PC-9 (cell line): Measurements from ENCODE around the gene PEA15. TPM values are rescaled to one million over a fixed set of nuclear protein-coding genes. Genes with fewer than 3 reads are reported as not detected.

Source experiments
- BruUV-seq: library from RNA; stranded (reverse); fragments of 400-500 nt; replicated peaks from 2 replicates; lab custom pipeline; 2021; lab: Mats Ljungman, UMichigan
- CTCF ChIA-PET: fragments of 300-600 bp; sonication (Branson Sonifier 250); formaldehyde crosslinking; loops from one replicate; lab custom pipeline; 2022; ENCODE audit warnings: antibody characterized with exemption; lab: Charles Lee
- POLR2A ChIA-PET: fragments of 300-600 bp; sonication (Branson Sonifier 250); formaldehyde crosslinking; loops from one replicate; lab custom pipeline; 2022; ENCODE audit warnings: antibody characterized with exemption; ENCODE audit not compliant: unreplicated experiment; lab: Charles Lee
- DNase-seq, 2 experiments: peaks; one replicate each; pipeline versions ENCODE4 v3.0.0 to v3.0.0-alpha.2; 2015 to 2022; ENCODE audit warnings: mixed read lengths in 1 of 2
- H2AFZ ChIP-seq: fragments of 200-600 bp; sonication (generic); 2 replicates; pipeline ENCODE4 v1.8.1; 2017; ENCODE audit warnings: antibody characterized with exemption
- H3F3A ChIP-seq: fragments of 200-600 bp; sonication (generic); 2 replicates; pipeline ENCODE4 v1.8.1; 2017; ENCODE audit warnings: antibody characterized with exemption, mild to moderate bottlenecking, low read depth; ENCODE audit not compliant: insufficient read depth
- H3K27ac ChIP-seq: fragments of 200-600 bp; sonication (generic); 2 replicates; pipeline ENCODE4 v1.6.1; 2016; ENCODE audit warnings: mixed run types
- H3K27me3 ChIP-seq: fragments of 200-600 bp; sonication (generic); 2 replicates; pipeline ENCODE4 v1.6.1; 2016; ENCODE audit warnings: low read depth, mixed run types; ENCODE audit not compliant: insufficient read depth
- H3K36me3 ChIP-seq: fragments of 200-600 bp; sonication (generic); 2 replicates; pipeline ENCODE4 v1.6.1; 2016; ENCODE audit warnings: low read depth, mixed run types
- H3K4me1 ChIP-seq: fragments of 200-600 bp; sonication (generic); replicated peaks from 2 replicates; pipeline ENCODE4 v1.6.1; 2016; ENCODE audit warnings: mixed run types; ENCODE audit not compliant: insufficient read depth
- H3K4me2 ChIP-seq: fragments of 200-600 bp; sonication (generic); 2 replicates; pipeline ENCODE4 v1.6.1; 2017; ENCODE audit warnings: mixed run types
- H3K4me3 ChIP-seq: fragments of 200-600 bp; sonication (generic); 2 replicates; pipeline ENCODE4 v1.6.1; 2016; ENCODE audit warnings: mixed run types
- H3K79me2 ChIP-seq: fragments of 200-600 bp; sonication (generic); 2 replicates; pipeline ENCODE4 v1.6.1; 2017; ENCODE audit warnings: low read depth, mixed run types
- H3K9me2 ChIP-seq: fragments of 200-600 bp; sonication (generic); 2 replicates; pipeline ENCODE4 v1.8.1; 2017; ENCODE audit warnings: mild to moderate bottlenecking; ENCODE audit not compliant: insufficient read depth
- H3K9me3 ChIP-seq: fragments of 200-600 bp; sonication (generic); 2 replicates; pipeline ENCODE4 v1.8.1; 2016; ENCODE audit warnings: low read depth; ENCODE audit not compliant: insufficient read depth
- H4K20me1 ChIP-seq: fragments of 200-600 bp; sonication (generic); 2 replicates; pipeline ENCODE4 v1.8.1; 2017; ENCODE audit not compliant: insufficient read depth
- CTCF ChIP-seq: fragments of 200-600 bp; sonication (generic); conservative IDR thresholded peaks from 2 replicates; pipeline ENCODE4 v1.6.1; 2017; ENCODE audit warnings: mixed run types, antibody characterized with exemption, mild to moderate bottlenecking, moderate library complexity
- EZH2 ChIP-seq: fragments of 200-600 bp; sonication (generic); IDR thresholded peaks from 2 replicates; pipeline ENCODE4 v1.8.0; 2017; ENCODE audit warnings: antibody characterized with exemption, low read depth
- intact Hi-C: fragments of 100-400 bp; cut with micrococcal nuclease; formaldehyde crosslinking; loops from one replicate; pipeline ENCODE4 v1.10.0; 2022; ENCODE audit not compliant: unreplicated experiment
- total RNA-seq: library from RNA; stranded (reverse); gene quantifications from 2 replicates; pipeline ENCODE4 v1.2.3, GENCODE V29; 2021

Gene PEA15
- total RNA-seq, 1 experiment from 2014 or later, result 139 TPM

- Histone ChIP-seq H4K20me1 (peaks cover 19% of the 10 kb centered on the region), H3K9me2 (no peaks in the 10 kb centered on the region), H3K36me3 (peaks cover 11% of the 10 kb centered on the region; the same call in 1 of the 2 replicates), H3K79me2 (peaks cover 46% of the 10 kb centered on the region), H3F3A (peaks cover 31% of the 10 kb centered on the region), H2AFZ (no peak overlapping the region), H3K4me2 (no peak overlapping the region), H3K27me3 (no peaks in the 10 kb centered on the region), H3K4me1 (peaks cover 22% of the 10 kb centered on the region), H3K4me3 (no peak overlapping the region), H3K27ac (no peak overlapping the region), H3K9me3 (no peaks in the 10 kb centered on the region)
- no TSS peak for BruUV-seq
- DNase-seq, result no peak
- ChIA-PET CTCF (no interaction called here), POLR2A (no interaction called here)
- intact Hi-C loops, result loop anchor here (5.0 kb wide), 1 partner anchor 176 kb away; the partner anchor contains the start of gene PIGM
- TF ChIP-seq EZH2, result no peak
- no peak for TF ChIP-seq CTCF
Measured at GRCh38 chr1:160207771-160208556, 2.8 kb downstream of the PEA15 start.

- BruUV-seq, result no TSS peak
- intact Hi-C loops, result loop anchor here (5.0 kb wide), 1 partner anchor 176 kb away; the partner anchor contains the start of gene PIGM
- CTCF ChIA-PET, result no interaction called here
Measured at GRCh38 chr1:160208557-160209320, 3.6 kb downstream of the PEA15 start.

More at GRCh38 chr1:160208557-160209320, 3.6 kb downstream of the PEA15 start:
- POLR2A ChIA-PET, result no interaction called here
- TF ChIP-seq CTCF (no peak), EZH2 (no peak)
- no peak overlapping the region for H3K27ac ChIP-seq
- H3K36me3 ChIP-seq, result peaks cover 11% of the 10 kb centered on the region; the same call in 1 of the 2 replicates
- no peak overlapping the region for H2AFZ ChIP-seq
- H4K20me1 ChIP-seq, result peaks cover 19% of the 10 kb centered on the region
- no peak overlapping the region for H3K4me3 ChIP-seq
- no peaks in the 10 kb centered on the region for H3K9me2 ChIP-seq
- H3K4me1 ChIP-seq, result peaks cover 22% of the 10 kb centered on the region
- no peak for DNase-seq
- no peaks in the 10 kb centered on the region for H3K9me3 ChIP-seq
- no peak overlapping the region for H3K4me2 ChIP-seq
- peaks cover 30% of the 10 kb centered on the region for H3F3A ChIP-seq
- no peaks in the 10 kb centered on the region for H3K27me3 ChIP-seq
- peaks cover 46% of the 10 kb centered on the region for H3K79me2 ChIP-seq
